Measurements from ENCODE around the gene TNRC18.
"Not testable (repeated sequence)": the region's sequence is repeated elsewhere in the genome, so short reads cannot be mapped to it uniquely, and the experiment has no call there.

TNRC18 gene

DNA sequence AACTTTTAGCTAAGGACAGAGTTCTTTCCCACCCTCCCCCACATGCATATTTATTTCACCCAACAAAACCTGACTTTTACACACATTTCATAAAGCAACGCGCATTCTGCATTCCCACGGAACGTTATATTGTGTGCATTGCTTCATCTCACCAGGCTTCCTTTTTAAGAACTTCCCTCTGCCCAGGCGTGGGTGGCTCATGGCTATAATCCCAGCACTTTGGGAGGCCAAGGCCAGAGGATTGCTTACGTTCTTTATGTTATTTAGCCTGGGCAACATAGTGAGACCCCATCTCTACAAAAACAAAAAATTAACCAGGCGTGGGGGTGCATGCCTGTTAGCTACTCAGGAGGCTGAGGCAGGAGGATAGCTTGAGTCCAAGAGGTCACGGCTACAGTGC, 155.8 kb downstream of the TNRC18 start:
- not testable (repeated sequence) for DNase-seq (ENCODE audit: low read depth)

GRCh38 chr7:5266191-5267028, 157.2 kb downstream of the TNRC18 start:
- DNase-seq (ENCODE audit: low read depth) = no peak

DNA sequence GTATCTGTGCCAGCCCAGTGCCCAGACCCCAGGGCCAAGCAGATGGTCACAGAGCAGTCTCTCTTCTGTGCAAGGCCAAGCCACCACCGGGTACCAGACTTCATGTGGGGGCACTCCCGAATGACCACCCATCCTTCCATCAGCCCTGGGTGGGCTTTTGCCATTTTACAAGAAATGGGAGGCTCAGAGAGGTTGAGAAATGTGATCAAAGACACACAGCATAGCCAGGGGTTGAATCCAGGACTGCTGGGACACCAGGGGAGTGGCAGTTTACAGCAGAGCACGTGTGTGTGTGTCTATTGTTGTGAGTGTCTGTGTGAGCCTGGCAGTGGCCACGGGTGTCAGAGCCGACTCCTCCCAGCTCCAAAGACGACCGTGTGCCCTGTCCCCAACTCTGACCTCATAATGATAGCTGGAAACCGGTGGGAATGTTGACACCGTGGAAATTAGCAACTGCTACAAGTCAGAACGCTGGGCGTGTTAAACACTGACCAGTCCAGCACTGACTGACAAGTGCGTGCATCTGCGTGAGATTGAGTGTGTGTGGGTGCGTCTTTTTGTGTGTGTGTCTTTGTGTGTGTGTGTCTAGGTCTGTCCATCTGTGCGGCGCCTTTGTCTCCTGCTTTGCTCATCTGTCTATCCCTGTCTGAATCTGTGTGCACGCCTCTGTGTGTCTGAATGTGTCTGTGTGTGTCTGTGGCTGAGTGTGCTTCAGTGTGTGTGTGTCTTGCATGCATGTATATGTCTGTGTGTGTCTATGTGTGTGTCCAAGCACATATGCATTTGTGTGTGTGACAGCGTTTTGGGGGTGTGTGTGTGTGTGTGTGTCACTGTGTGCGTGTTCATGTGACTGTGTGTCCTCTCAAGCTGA, 158.1 kb downstream of the TNRC18 start:
- no peak for DNase-seq (ENCODE audit: low read depth)

GRCh38 chr7:5263066-5263465, 160.6 kb downstream of the TNRC18 start:
- DNase-seq (ENCODE audit: low read depth) = not testable (repeated sequence)

DNA sequence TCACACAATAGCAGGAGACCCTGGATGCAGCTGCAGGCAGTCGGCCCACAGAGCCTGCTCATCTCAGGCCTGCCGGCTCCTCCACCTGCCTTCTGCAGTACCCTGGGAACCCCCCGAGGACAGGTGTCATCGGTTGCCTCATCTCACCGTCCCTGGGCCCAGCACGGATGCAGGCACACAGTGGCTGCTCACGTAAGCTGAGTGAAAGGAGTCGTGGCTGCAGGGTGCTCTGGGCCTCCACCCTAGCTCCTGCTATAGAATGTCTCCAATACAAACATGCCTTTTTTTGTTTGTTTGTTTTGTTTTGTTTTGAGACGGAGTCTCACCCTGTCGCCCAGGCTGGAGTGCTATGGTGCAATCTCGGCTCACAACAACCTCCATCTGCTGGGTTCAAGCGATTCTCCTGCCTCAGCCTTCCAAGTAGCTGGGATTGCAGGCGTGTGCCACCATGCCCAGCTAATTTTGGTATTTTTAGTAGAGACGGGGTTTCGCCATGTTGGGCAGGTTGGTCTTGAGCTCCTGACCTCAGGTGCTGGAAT, 163.0 kb downstream of the TNRC18 start:
- DNase-seq (ENCODE audit: low read depth) = not testable (repeated sequence)
